Neuron (in vitro differentiated cells): ENCODE data around the gene SSR2.

Experiments used
- H2AFZ ChIP-seq: one replicate; pipeline ENCODE4 v1.6.1; 2013; ENCODE audit warnings: low read depth, mild to moderate bottlenecking, inconsistent platforms, low read length, moderate library complexity
- H3K27me3 ChIP-seq: one replicate; pipeline ENCODE4 v1.6.1; 2013; ENCODE audit warnings: low read length; ENCODE audit not compliant: insufficient read depth
- H3K36me3 ChIP-seq: one replicate; pipeline ENCODE4 v1.6.1; 2013; ENCODE audit warnings: low read length; ENCODE audit not compliant: insufficient read depth
- H3K4me1 ChIP-seq: one replicate; pipeline ENCODE4 v1.6.1; 2013; ENCODE audit warnings: low read length; ENCODE audit not compliant: insufficient read depth
- H3K4me3 ChIP-seq: 2 replicates; pipeline ENCODE4 v1.5.1; 2013; ENCODE audit warnings: mild to moderate bottlenecking, low read length, moderate library complexity
- H3K9me3 ChIP-seq: one replicate; pipeline ENCODE4 v1.6.1; 2013; ENCODE audit warnings: low read length

SSR2 gene

DNA sequence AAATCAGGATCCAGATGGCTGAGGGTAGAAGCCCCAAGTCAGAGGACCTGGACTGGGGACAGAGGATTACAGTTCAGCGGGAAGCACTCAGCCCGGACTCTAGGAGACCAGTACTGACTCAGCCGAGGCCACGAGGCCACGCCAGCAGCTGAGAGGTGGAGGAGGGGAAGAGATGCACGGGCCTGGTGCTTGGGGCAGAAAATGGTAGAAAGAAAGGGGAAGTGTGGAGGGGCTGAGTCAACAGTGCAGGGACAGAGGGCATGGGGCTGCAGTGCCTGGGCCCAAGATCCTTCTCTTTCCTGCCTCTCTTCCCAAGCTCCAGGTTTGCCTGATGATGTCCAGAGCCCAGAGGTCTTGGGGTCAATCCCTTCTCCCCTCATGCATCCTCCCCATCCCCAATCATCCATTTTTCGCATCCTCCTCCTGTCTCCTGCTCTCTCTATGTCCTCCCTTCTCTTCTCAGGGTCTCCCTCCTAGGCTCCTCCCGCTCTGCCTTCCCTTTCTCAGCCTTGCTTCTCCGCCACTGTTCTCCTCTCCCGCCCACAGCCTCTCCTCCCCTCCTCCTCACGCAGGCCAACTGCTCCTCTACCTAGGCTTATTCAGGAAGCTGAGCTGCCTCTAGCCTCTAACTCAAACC lies 50.1 kb downstream of the SSR2 start:
- peaks cover 37% of the 10 kb centered on the region for H3K36me3 ChIP-seq
- no peaks in the 10 kb centered on the region for H3K27me3 ChIP-seq
- H3K9me3 ChIP-seq = no peaks in the 10 kb centered on the region
- H2AFZ ChIP-seq = no peak overlapping the region
- H3K4me1 ChIP-seq = peaks cover 57% of the 10 kb centered on the region
- no peak overlapping the region for H3K4me3 ChIP-seq

DNA sequence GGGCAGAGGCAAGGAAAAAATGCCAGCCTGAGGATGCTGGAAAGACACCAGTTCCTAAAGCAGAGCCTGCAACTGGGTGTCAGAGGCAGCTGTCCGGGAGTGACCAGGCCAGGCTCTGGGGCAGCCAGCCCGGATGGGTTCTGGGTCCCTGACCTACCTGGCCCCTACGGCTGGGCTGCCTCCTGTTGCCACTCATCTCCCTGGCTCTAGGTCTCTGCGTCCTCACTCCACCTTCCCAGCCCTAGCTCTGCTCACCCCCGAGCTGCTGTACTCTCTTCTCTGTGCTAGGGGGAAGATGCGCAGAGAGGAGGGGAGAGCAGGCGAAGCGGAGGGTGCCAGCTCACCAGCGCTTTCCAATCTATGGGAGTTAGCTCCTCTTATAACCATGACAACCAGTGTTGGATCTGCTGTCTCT lies 51.4 kb downstream of the SSR2 start:
- H3K4me3 ChIP-seq = no peak overlapping the region
- peaks cover 45% of the 10 kb centered on the region for H3K4me1 ChIP-seq
- H3K9me3 ChIP-seq = no peaks in the 10 kb centered on the region
- no peaks in the 10 kb centered on the region for H3K27me3 ChIP-seq
- H2AFZ ChIP-seq = no peak overlapping the region
- H3K36me3 ChIP-seq = peaks cover 49% of the 10 kb centered on the region

DNA sequence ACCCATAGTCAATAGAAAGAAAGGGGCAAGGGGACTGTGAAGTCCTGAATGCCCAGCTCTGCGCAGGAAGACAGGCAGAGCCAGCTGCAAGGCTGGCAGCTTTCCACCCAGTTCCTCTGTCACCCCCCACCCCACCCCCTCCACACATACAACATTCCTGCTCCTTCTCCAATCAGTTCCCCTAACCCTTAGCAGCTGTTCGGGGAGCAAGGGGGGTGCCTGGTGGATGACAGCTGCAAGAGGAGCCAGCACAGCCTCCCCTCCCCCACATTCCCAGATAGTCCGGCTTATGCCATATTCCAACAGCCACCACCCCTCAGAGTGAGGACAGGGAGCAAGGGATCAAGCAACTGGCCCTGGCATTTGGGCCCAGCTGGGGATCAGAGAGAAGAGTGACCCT lies 52.1 kb downstream of the SSR2 start:
- Histone ChIP-seq H3K4me1 (peaks cover 43% of the 10 kb centered on the region), H3K36me3 (peaks cover 52% of the 10 kb centered on the region)

DNA sequence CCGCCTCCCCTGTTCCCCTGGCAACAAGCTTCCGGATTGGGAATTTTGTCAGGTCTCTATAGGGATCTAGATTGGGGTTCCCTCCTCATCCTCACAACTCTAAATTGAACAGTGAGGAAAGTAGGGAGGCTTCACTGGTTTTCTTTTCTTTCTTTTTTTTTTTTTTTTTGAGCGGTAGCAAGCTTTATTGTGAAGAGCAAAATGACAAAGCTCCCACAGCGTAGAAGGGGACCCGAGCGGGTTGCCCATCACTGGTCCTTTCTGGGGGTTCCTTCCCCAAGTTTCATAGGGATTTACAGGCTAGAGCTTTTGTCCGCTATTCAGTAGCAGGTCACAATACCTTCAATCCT lies 52.7 kb downstream of the SSR2 start:
- Histone ChIP-seq H3K27me3 (no peaks in the 10 kb centered on the region), H3K9me3 (no peaks in the 10 kb centered on the region), H3K4me3 (no peak overlapping the region), H2AFZ (no peak overlapping the region), H3K36me3 (peaks cover 53% of the 10 kb centered on the region), H3K4me1 (peaks cover 43% of the 10 kb centered on the region)

More for the DNA sequence above, 52.1 kb downstream of the SSR2 start:
- Histone ChIP-seq H3K27me3 (no peaks in the 10 kb centered on the region), H2AFZ (no peak overlapping the region), H3K9me3 (no peaks in the 10 kb centered on the region), H3K4me3 (no peak overlapping the region)

DNA sequence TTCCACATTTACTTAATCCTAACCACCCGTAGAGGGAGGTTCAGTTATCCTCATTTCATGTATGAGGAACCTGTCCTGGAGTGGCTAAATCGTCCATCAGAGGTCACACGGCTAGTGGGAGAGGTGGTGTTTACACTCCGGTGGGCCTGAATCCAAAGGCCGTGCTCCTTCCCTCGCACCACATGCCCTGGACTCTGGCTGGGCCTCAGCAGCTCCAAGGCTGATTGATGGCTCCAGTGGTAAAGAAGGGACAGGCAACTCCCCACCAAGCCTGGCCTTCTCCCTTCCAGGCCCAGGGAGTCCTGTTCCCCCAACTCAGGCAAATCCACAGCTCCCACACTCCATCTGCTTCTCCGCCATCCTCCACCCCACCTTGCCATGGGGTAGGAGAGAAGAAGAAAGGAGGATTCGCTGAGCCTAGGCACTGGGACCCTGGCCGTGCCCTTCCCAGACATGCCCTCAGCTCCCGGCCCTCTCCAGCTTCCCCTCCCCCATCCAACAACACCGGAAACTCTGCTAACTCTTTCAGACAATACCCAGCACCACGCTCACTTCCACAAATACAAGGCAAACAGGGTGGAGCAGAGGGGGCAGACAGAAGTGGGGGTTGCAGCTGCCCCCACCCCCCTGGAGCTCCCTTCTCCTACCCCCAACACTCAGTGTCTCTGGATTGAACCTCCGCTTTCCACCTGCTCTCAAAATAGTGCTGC lies 53.3 kb downstream of the SSR2 start:
- Histone ChIP-seq H3K4me3 (no peak overlapping the region), H3K4me1 (peaks cover 43% of the 10 kb centered on the region), H3K9me3 (no peaks in the 10 kb centered on the region), H2AFZ (no peak overlapping the region), H3K27me3 (no peaks in the 10 kb centered on the region), H3K36me3 (peaks cover 59% of the 10 kb centered on the region)

DNA sequence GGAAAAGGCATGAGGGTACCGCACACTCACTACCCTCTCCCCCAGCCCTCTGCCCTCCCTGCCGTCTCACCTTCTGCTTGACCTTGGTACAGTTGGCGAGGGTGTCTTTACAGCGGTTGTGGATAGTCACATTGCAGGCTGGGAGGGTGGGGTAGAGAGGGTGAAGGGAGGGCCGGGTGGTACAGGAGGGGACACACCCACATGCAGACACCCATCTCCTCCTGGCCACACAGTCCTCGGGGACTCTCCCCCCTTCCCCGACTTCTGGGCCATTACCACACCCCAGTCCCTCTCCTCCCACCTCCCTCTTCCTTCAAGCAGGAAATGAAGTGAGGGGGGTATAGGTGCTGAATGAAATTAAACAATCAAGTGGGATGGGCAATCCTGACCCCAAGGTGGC lies 54.0 kb downstream of the SSR2 start:
- H3K36me3 ChIP-seq = peaks cover 66% of the 10 kb centered on the region
- no peaks in the 10 kb centered on the region for H3K27me3 ChIP-seq
- H3K9me3 ChIP-seq = no peaks in the 10 kb centered on the region
- no peak overlapping the region for H2AFZ ChIP-seq
- H3K4me3 ChIP-seq = no peak overlapping the region
- H3K4me1 ChIP-seq = peaks cover 37% of the 10 kb centered on the region

DNA sequence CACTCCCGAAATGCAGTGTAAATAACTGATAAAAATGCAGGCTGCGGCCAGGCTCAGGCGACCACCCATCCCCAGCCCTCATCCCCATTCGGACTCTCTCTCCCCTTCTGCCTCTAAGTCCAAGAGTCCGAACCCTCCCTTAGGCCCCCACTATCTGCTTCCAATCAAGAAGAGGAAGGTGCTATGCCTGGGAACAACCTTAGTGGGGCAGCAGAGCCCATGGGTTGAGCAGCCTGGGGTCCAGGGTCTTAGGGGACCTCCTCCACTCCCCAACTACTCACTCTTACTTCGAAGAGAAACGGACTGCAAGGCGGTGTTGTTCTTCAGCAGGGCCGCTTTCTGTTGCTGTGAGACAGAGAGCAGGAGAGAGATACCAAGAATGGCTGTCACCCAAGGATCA lies 54.6 kb downstream of the SSR2 start:
- H3K4me1 ChIP-seq = peaks cover 37% of the 10 kb centered on the region
- no peaks in the 10 kb centered on the region for H3K9me3 ChIP-seq
- H3K36me3 ChIP-seq = peaks cover 71% of the 10 kb centered on the region
- no peak overlapping the region for H3K4me3 ChIP-seq
- no peaks in the 10 kb centered on the region for H3K27me3 ChIP-seq
- no peak overlapping the region for H2AFZ ChIP-seq

DNA sequence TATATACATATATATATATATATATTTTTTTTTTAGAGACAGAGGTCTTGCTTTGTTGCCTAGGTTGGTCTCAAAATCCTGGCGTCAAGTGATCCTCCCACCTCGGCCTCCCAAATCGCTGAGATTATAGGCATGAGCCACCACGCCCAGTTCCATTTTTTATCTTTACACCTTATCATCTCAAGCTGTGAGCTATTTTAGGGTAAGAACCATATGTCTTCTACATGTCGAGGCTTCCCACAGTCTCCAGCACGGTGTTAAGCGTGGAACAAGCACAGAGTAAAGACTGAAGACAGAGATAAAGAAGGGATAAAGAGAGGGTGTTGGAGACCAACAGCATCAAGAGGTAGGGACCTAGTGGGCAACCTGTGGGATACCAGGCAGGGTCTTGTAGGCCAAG lies 56.6 kb downstream of the SSR2 start:
- H3K36me3 ChIP-seq = peaks cover 87% of the 10 kb centered on the region
- H2AFZ ChIP-seq = no peak overlapping the region
- no peak overlapping the region for H3K4me3 ChIP-seq
- H3K9me3 ChIP-seq = no peaks in the 10 kb centered on the region
- H3K4me1 ChIP-seq = peaks cover 21% of the 10 kb centered on the region
- no peaks in the 10 kb centered on the region for H3K27me3 ChIP-seq

DNA sequence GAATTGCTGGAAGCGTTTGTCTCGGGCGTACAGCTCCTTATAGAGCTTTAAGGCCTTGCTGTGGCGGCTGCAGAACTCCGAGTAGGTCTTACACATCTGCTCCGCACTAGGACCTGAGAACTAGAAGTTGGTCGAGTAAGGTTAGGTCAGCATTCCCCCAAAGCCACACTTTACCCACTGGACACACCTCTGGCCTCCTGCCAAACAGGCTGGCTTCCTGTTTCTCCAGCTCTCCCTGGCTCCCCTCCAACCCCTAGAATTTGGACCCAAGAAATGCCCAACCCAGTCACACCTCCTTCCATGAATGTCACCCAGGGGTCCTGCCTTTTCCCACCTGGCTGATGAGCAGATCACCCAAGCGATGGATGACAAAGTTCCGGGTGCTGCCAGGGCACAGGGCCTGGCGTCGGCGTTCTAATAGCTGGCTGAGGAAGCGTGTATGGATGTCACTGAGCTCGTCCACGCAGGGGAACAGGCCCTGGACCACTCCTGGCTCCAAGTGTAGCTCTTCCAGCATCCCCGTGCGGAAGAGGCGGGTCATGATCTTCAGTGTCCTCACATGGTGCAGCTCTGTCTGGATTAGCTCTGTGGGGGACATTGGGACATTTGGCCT lies 58.0 kb downstream of the SSR2 start:
- peaks cover 6% of the 10 kb centered on the region for H3K4me1 ChIP-seq
- no peaks in the 10 kb centered on the region for H3K9me3 ChIP-seq
- peaks cover 86% of the 10 kb centered on the region for H3K36me3 ChIP-seq
- H3K4me3 ChIP-seq = no peak overlapping the region
- H3K27me3 ChIP-seq = no peaks in the 10 kb centered on the region
- H2AFZ ChIP-seq = no peak overlapping the region

DNA sequence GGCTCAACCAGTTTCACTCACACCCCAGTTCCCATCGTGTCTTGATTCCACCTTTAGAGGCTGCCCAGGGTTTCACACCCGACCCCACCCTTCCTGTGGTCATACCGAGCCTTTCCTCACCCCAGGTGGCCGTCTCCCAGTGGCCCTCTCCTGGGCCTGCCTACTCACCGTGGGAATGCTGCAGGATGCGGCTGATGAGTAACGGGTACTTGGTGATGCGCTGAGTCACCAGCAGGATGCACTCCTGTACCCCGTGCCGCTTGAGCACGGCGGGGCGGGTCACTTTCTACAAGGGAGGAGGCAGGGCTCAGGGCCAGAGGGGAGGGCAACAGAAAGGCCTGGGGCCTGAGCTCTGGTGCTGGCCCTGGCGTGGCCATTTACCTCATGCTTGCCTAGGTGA lies 58.8 kb downstream of the SSR2 start:
- no peaks in the 10 kb centered on the region for H3K4me1 ChIP-seq
- peaks cover 86% of the 10 kb centered on the region for H3K36me3 ChIP-seq
- H3K27me3 ChIP-seq = no peaks in the 10 kb centered on the region
- no peaks in the 10 kb centered on the region for H3K9me3 ChIP-seq
- no peak overlapping the region for H2AFZ ChIP-seq
- H3K4me3 ChIP-seq = no peak overlapping the region

DNA sequence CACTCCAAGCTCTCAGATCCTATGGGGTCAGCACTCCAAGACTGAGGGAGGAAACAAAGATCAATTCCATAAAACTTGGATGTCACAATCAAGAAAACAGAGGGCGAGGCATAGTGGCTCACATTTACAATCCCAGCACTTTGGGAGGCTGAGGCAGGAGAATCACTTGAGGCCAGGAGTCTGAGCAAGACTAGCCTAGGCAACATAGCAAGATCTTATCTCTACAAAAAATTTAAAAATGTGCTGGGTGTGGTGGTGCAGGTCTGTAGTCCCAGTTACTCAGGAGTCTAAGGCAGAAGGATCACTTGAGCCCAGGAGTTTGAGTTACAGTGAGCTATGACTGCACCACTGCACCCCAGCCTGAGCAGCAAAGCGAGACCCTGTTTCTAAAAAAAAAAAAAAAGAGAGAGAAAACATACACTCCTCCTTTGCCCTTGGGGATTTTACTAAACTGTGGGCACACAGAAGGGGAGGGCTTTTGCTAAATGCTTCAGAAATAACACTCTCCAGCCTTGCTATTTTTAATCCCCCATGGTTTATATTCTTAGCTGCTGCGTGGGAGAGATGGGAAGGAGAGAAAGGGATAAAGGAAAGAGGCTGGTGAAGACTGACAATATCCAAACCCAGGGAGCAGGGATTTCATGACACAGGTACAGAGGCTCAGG lies 60.5 kb downstream of the SSR2 start:
- H3K9me3 ChIP-seq = no peaks in the 10 kb centered on the region
- H3K36me3 ChIP-seq = peaks cover 83% of the 10 kb centered on the region
- no peak overlapping the region for H2AFZ ChIP-seq
- H3K4me1 ChIP-seq = no peaks in the 10 kb centered on the region
- no peak overlapping the region for H3K4me3 ChIP-seq
- no peaks in the 10 kb centered on the region for H3K27me3 ChIP-seq
